Panc1 (cell line): ENCODE measurements around the gene BACH2. TPM values are rescaled to one million over a fixed set of nuclear protein-coding genes. Genes with fewer than 3 reads are reported as not detected.

Experiments used
- ATAC-seq: fragments of 200-7000 bp; cut with Tn5 transposase; 2 replicates; pipeline ENCODE4 v1.9.1; 2020; ENCODE audit warnings: mild to moderate bottlenecking, moderate library complexity
- BruUV-seq: library from RNA; stranded (reverse); fragments of 400-500 nt; replicated peaks from 2 replicates; lab custom pipeline; 2021; lab: Mats Ljungman, UMichigan
- CTCF ChIA-PET: fragments of 300-600 bp; sonication (Branson Sonifier 250); formaldehyde crosslinking; loops from one replicate; lab custom pipeline; 2022; ENCODE audit warnings: antibody characterized with exemption; lab: Charles Lee
- POLR2A ChIA-PET: fragments of 300-600 bp; sonication (Branson Sonifier 250); formaldehyde crosslinking; loops from one replicate; lab custom pipeline; 2022; ENCODE audit warnings: antibody characterized with exemption; lab: Charles Lee
- DNase-seq: peaks from one replicate; pipeline ENCODE4 v3.0.0-alpha.2; 2010; ENCODE audit warnings: low read depth, low spot score
- H3K27ac ChIP-seq: 2 replicates; pipeline ENCODE4 v1.5.1; 2011; ENCODE audit warnings: mild to moderate bottlenecking, low read length, inconsistent platforms
- H3K27me3 ChIP-seq: fragments of 200-500 bp; sonication (Bioruptor generic); 2 replicates; pipeline ENCODE4 v1.6.0; 2014; ENCODE audit warnings: low read length, inconsistent platforms; ENCODE audit not compliant: control insufficient read depth, insufficient read depth
- H3K36me3 ChIP-seq: fragments of 200-500 bp; sonication (Bioruptor generic); 2 replicates; pipeline ENCODE4 v1.5.1; 2014; ENCODE audit warnings: inconsistent platforms, mild to moderate bottlenecking, low read length, moderate library complexity; ENCODE audit not compliant: control insufficient read depth, insufficient read depth
- H3K4me1 ChIP-seq: 2 replicates; pipeline ENCODE4 v1.5.1; 2011; ENCODE audit warnings: inconsistent platforms, mild to moderate bottlenecking, low read length, moderate library complexity; ENCODE audit not compliant: control insufficient read depth, insufficient read depth
- H3K4me3 ChIP-seq, 2 experiments: 2 replicates each; pipeline ENCODE4 v1.5.1; 2011 to 2012; ENCODE audit warnings: low read depth in 2 of 2, low read length in 2 of 2, mild to moderate bottlenecking in 2 of 2, inconsistent platforms in 1 of 2, moderate library complexity in 1 of 2
- H3K9me3 ChIP-seq: fragments of 200-500 bp; sonication (Bioruptor generic); 2 replicates; pipeline ENCODE4 v1.5.1; 2014; ENCODE audit warnings: low read depth, mild to moderate bottlenecking, inconsistent platforms, low read length, moderate library complexity; ENCODE audit not compliant: control insufficient read depth, insufficient read depth
- CTCF ChIP-seq: fragments of 450-650 bp; IDR thresholded peaks from 2 replicates; pipeline ENCODE4 v1.5.1; 2017; ENCODE audit warnings: mild to moderate bottlenecking
- POLR2AphosphoS5 ChIP-seq: IDR thresholded peaks from 2 replicates; pipeline ENCODE4 v1.6.1; 2012; ENCODE audit warnings: mild to moderate bottlenecking, low read depth, low read length, moderate library complexity
- REST ChIP-seq, 2 experiments: IDR thresholded peaks; 2 replicates each; pipeline ENCODE4 v1.6.1; 2011 to 2012; ENCODE audit warnings: low read depth in 2 of 2, control low read depth in 1 of 2, low read length in 1 of 2, mild to moderate bottlenecking in 1 of 2, moderate library complexity in 1 of 2; ENCODE audit not compliant: insufficient read depth in 1 of 2
- SIN3A ChIP-seq: IDR thresholded peaks from 2 replicates; pipeline ENCODE4 v1.6.1; 2012; ENCODE audit warnings: low read depth, mild to moderate bottlenecking, low read length, moderate library complexity, borderline replicate concordance; ENCODE audit not compliant: insufficient read depth
- TCF7L2 ChIP-seq: IDR thresholded peaks from 2 replicates; pipeline ENCODE4 v1.6.1; 2011; ENCODE audit warnings: mild to moderate bottlenecking, low read depth, low read length, inconsistent platforms
- in situ Hi-C: cut with HindIII; loops from 2 replicates; pipeline ENCODE4 v1.10.0; 2016; ENCODE audit warnings: low sequenced_read_pairs, low pct_unique_long_range_greater_than_20kb
- intact Hi-C: fragments of 100-400 bp; cut with micrococcal nuclease; formaldehyde crosslinking; loops from one replicate; pipeline ENCODE4 v1.10.0; 2022; ENCODE audit not compliant: unreplicated experiment
- total RNA-seq: library from RNA; stranded (reverse); gene quantifications from one replicate; pipeline ENCODE4 v1.2.1, GENCODE V29; 2021; ENCODE audit not compliant: unreplicated experiment

BACH2 gene
- total RNA-seq, 1 experiment from 2014 or later = 1.6 TPM

- intact Hi-C loops = no loop called here
- H3K4me1 ChIP-seq = no peaks in the 10 kb centered on the region
- TF ChIP-seq SIN3A = no peak
- TF ChIP-seq REST (IDR thresholded peaks at IDR 0.05; ENCODE audit: insufficient read depth in 1 of 2, low read depth in 2 of 2, low read length in 1 of 2) = no peak
- no peak for TF ChIP-seq TCF7L2
- no peak for TF ChIP-seq POLR2AphosphoS5
- no peak for TF ChIP-seq CTCF
- H3K36me3 ChIP-seq = no peaks in the 10 kb centered on the region
- no peak overlapping the region for H3K27ac ChIP-seq
- DNase-seq (no peak), ATAC-seq (no peak)
- CTCF ChIA-PET = no interaction called here
- POLR2A ChIA-PET = no interaction called here
- in situ Hi-C loops = no loop called here
- H3K4me3 ChIP-seq = no peak overlapping the region
- H3K27me3 ChIP-seq = no peaks in the 10 kb centered on the region; the same call in 1 of the 2 replicates
- BruUV-seq = no TSS peak
- H3K9me3 ChIP-seq = no peaks in the 10 kb centered on the region
Observed at GRCh38 chr6:90038961-90039653, 257.5 kb downstream of the BACH2 start.

GRCh38 chr6:90036963-90037362 is 259.7 kb downstream of the BACH2 start:
- ChIA-PET POLR2A (no interaction called here), CTCF (no interaction called here)
- Histone ChIP-seq H3K4me1 (no peaks in the 10 kb centered on the region), H3K27ac (no peak overlapping the region), H3K4me3 (no peak overlapping the region), H3K27me3 (no peaks in the 10 kb centered on the region; the same call in 1 of the 2 replicates), H3K36me3 (no peaks in the 10 kb centered on the region), H3K9me3 (no peaks in the 10 kb centered on the region)
- intact Hi-C loops = no loop called here
- ATAC-seq = no peak
- TF ChIP-seq TCF7L2 = no peak
- no peak for TF ChIP-seq REST (IDR thresholded peaks at IDR 0.05; ENCODE audit: insufficient read depth in 1 of 2, low read depth in 2 of 2, low read length in 1 of 2)
- no peak for TF ChIP-seq SIN3A
- no peak for TF ChIP-seq POLR2AphosphoS5
- TF ChIP-seq CTCF = no peak
- DNase-seq = no peak
- BruUV-seq = no TSS peak
- in situ Hi-C loops = no loop called here
